ENCODE measurements around the gene TMEM9B.

TMEM9B gene

GRCh38 chr11:8998017-8998416 is 33.8 kb upstream of the TMEM9B start:
- TF ChIP-seq TCF12 (IDR thresholded peaks at IDR 0.05; ENCODE audit: low read depth) (no peak), EP300 (IDR thresholded peaks at IDR 0.05; ENCODE audit: borderline replicate concordance) (no peak), ZBTB7A (IDR thresholded peaks at IDR 0.05; ENCODE audit: low read depth) (no peak), RAD21 (IDR thresholded peaks at IDR 0.05; ENCODE audit: low read depth) (no peak), NFIC (IDR thresholded peaks at IDR 0.05) (no peak), FOXM1 (IDR thresholded peaks at IDR 0.05; ENCODE audit: borderline replicate concordance, low read depth) (no peak), YY1 (IDR thresholded peaks at IDR 0.05; ENCODE audit: low read depth) (no peak), EGR1 (IDR thresholded peaks at IDR 0.05) (no peak), REST (IDR thresholded peaks at IDR 0.05; ENCODE audit: low read depth) (no peak), MAX (IDR thresholded peaks at IDR 0.05) (no peak)

- TF ChIP-seq TAF1 (IDR thresholded peaks at IDR 0.05; ENCODE audit: low read depth) (no peak), RAD21 (IDR thresholded peaks at IDR 0.05; ENCODE audit: low read depth) (no peak), TCF12 (IDR thresholded peaks at IDR 0.05; ENCODE audit: low read depth) (no peak), EP300 (IDR thresholded peaks at IDR 0.05; ENCODE audit: borderline replicate concordance) (no peak), YY1 (IDR thresholded peaks at IDR 0.05; ENCODE audit: low read depth) (no peak), TEAD4 (IDR thresholded peaks at IDR 0.05) (no peak), REST (IDR thresholded peaks at IDR 0.05; ENCODE audit: low read depth) (no peak)
Observed at GRCh38 chr11:8997451-8997850, 33.2 kb upstream of the TMEM9B start.

GRCh38 chr11:8989453-8989852 is 25.2 kb upstream of the TMEM9B start:
- no peak for TF ChIP-seq YY1 (IDR thresholded peaks at IDR 0.05; ENCODE audit: low read depth)
- TF ChIP-seq TEAD4 (IDR thresholded peaks at IDR 0.05), result no peak
- TF ChIP-seq EGR1 (IDR thresholded peaks at IDR 0.05), result no peak
- no peak for TF ChIP-seq ZBTB7A (IDR thresholded peaks at IDR 0.05; ENCODE audit: low read depth)
- TF ChIP-seq FOXM1 (IDR thresholded peaks at IDR 0.05; ENCODE audit: borderline replicate concordance, low read depth), result no peak
- TF ChIP-seq RAD21 (IDR thresholded peaks at IDR 0.05; ENCODE audit: low read depth), result no peak
- TF ChIP-seq EP300 (IDR thresholded peaks at IDR 0.05; ENCODE audit: borderline replicate concordance), result no peak
- no peak for TF ChIP-seq MAX (IDR thresholded peaks at IDR 0.05)
- no peak for TF ChIP-seq REST (IDR thresholded peaks at IDR 0.05; ENCODE audit: low read depth)

GRCh38 chr11:8988329-8989234 is 24.3 kb upstream of the TMEM9B start:
- no peak for TF ChIP-seq NFIC (IDR thresholded peaks at IDR 0.05)
- no peak for TF ChIP-seq TCF12 (IDR thresholded peaks at IDR 0.05; ENCODE audit: low read depth)
- no peak for TF ChIP-seq MAX (IDR thresholded peaks at IDR 0.05)
- no peak for TF ChIP-seq TAF1 (IDR thresholded peaks at IDR 0.05; ENCODE audit: low read depth)
- no peak for TF ChIP-seq FOXM1 (IDR thresholded peaks at IDR 0.05; ENCODE audit: borderline replicate concordance, low read depth)
- no peak for TF ChIP-seq YY1 (IDR thresholded peaks at IDR 0.05; ENCODE audit: low read depth)
- no peak for TF ChIP-seq RAD21 (IDR thresholded peaks at IDR 0.05; ENCODE audit: low read depth)
- no peak for TF ChIP-seq USF1 (IDR thresholded peaks at IDR 0.05)
- TF ChIP-seq CEBPB (IDR thresholded peaks at IDR 0.05), result no peak
- TF ChIP-seq CREB1 (IDR thresholded peaks at IDR 0.05; ENCODE audit: low read depth), result no peak
- TF ChIP-seq TEAD4 (IDR thresholded peaks at IDR 0.05), result no peak
- no peak for TF ChIP-seq ZBTB7A (IDR thresholded peaks at IDR 0.05; ENCODE audit: low read depth)
- no peak for TF ChIP-seq REST (IDR thresholded peaks at IDR 0.05; ENCODE audit: low read depth)
- TF ChIP-seq EP300 (IDR thresholded peaks at IDR 0.05; ENCODE audit: borderline replicate concordance), result no peak
- TF ChIP-seq EGR1 (IDR thresholded peaks at IDR 0.05), result no peak

Measured in Ishikawa (cell line).